Large intestine (tissue), 3 donors: Measurements from ENCODE around the gene NAAA. TPM values are rescaled to one million over a fixed set of nuclear protein-coding genes. Genes with fewer than 3 reads are reported as not detected.
"Not testable (repeated sequence)": the region's sequence is repeated elsewhere in the genome, so short reads cannot be mapped to it uniquely, and the experiment has no call there.

Experiments used
- DNase-seq, 2 donors: peaks; one replicate each; pipeline versions ENCODE4 v3.0.0 to v3.0.0-alpha.2; 2013
- H3K27ac ChIP-seq: one replicate; pipeline ENCODE4 v1.5.1; 2013; ENCODE audit warnings: low read length
- H3K27me3 ChIP-seq: 2 replicates; pipeline ENCODE4 v1.6.1; 2013; ENCODE audit warnings: low read length; ENCODE audit not compliant: control insufficient read depth, insufficient read depth
- H3K36me3 ChIP-seq: 2 replicates; pipeline ENCODE4 v1.6.1; 2013; ENCODE audit warnings: low read length; ENCODE audit not compliant: control insufficient read depth, insufficient read depth
- H3K4me1 ChIP-seq: one replicate; pipeline ENCODE4 v1.6.1; 2013; ENCODE audit warnings: low read length; ENCODE audit not compliant: control insufficient read depth, insufficient read depth
- H3K4me3 ChIP-seq: one replicate; pipeline ENCODE4 v1.5.1; 2013; ENCODE audit warnings: low read length
- H3K9me3 ChIP-seq: one replicate; pipeline ENCODE4 v1.6.1; 2013; ENCODE audit warnings: mild to moderate bottlenecking, low read depth, low read length, moderate library complexity; ENCODE audit not compliant: control insufficient read depth
- WGBS: methylation state at CpG from one replicate; pipeline ENCODE4 v1.1.5; 2013; ENCODE audit warnings: low lambda C conversion rate; ENCODE audit not compliant: insufficient coverage; 5-methylcytosine and 5-hydroxymethylcytosine counted together
- polyA plus RNA-seq: library from polyadenylated mRNA; unstranded; fragments of 120-200 nt; gene quantifications from one replicate; pipeline ENCODE4 v1.2.1, GENCODE V29; 2013

NAAA gene
- polyA plus RNA-seq, 1 donor = 59.7 TPM

DNA sequence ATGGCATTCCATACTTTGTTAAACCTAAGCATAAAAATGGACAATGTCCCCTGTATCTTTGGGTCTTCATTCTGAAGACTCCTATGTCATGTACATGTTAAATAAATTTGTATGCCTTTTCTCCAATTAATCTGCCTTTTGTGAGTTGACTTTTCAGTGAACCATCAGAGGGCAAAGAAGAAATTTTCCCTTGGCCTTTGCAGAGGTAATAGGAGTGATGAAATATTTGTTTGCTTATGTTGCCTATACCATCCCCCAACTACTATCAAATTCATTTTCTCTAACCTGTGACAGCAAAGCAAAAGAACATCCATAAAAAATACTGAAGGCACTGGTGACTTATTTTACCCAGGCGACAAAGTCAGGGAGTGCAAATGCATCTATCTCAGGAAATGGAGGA, 18.2 kb downstream of the NAAA start:
- H3K4me1 ChIP-seq = peaks cover 8% of the 10 kb centered on the region
- H3K36me3 ChIP-seq = peaks cover 35% of the 10 kb centered on the region
- no peak overlapping the region for H3K27ac ChIP-seq
- no peaks in the 10 kb centered on the region for H3K9me3 ChIP-seq
- no peak overlapping the region for H3K4me3 ChIP-seq
- WGBS = no CpG with 5 or more reads among the region's 1 CpG
- DNase-seq = peak in 1 of 2 donors; percentile 11
- no peaks in the 10 kb centered on the region for H3K27me3 ChIP-seq

DNA sequence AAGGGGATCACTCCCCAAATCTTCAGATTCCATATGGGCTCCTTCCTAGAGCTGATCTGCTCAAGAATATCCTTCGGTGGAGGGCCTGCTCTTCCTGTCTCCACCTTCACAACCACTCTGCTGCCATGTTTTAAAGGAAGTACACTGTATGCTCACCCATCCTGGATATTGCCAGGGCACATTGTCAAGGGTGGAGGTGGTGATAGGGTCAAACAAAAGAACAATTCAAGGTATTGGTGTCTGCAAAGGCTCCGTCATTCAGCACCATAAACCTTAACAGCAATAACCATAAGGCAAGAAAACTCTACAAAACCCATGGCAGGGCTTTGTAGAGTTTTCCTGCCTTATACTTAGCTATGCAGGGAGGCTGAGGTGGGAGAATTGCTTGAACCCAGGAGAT, 18.9 kb downstream of the NAAA start:
- DNase-seq = no peak
- Histone ChIP-seq H3K9me3 (no peaks in the 10 kb centered on the region), H3K4me3 (no peak overlapping the region), H3K27me3 (no peaks in the 10 kb centered on the region), H3K27ac (no peak overlapping the region), H3K4me1 (peaks cover 8% of the 10 kb centered on the region), H3K36me3 (peaks cover 38% of the 10 kb centered on the region)
- WGBS = no CpG with 5 or more reads among the region's 2 CpGs

DNA sequence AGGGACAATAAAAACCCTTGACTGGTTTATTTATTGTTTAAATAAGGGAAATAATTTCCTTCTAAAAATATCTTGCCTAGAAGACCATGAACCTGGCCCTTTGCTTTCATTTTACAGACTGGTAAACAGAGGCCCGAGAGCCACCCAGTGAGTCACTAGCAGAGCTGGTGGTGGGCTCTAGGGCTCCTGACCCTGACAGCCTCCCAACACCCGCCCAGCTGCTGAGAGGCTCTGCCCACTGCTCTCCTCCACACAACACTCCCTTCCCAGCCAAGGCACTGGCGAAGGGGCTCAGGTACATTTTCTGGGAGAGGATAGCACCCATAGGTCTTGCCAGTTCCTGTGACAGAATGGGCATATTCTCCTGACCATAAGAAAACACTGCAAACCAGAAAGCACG, 20.5 kb downstream of the NAAA start:
- no CpG with 5 or more reads among the region's 4 CpGs for WGBS
- Histone ChIP-seq H3K4me3 (no peak overlapping the region), H3K4me1 (peaks cover 8% of the 10 kb centered on the region), H3K27ac (peak overlapping the region; percentile 73), H3K27me3 (no peaks in the 10 kb centered on the region), H3K9me3 (no peaks in the 10 kb centered on the region), H3K36me3 (peaks cover 35% of the 10 kb centered on the region)
- DNase-seq = no peak

DNA sequence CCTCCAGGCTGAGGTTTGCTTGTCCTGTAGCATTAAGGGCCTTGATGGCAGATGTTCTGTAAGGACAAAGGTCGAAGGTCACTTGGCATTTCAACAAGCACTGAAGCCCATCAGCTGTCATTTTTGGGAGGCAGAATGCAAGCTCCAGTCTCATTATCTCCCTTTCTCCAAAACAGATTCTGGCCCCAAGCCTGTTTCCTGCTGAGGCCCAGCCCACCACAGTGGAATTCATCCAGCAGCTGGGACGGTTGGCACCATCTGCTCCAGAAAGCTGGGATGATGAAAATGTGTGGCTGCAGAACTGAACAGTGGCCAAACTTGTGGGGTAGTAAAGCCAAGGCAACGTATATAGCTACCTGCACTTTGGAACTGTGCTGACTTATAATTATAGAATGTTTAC, 20.9 kb downstream of the NAAA start:
- H3K9me3 ChIP-seq = no peaks in the 10 kb centered on the region
- peaks cover 8% of the 10 kb centered on the region for H3K4me1 ChIP-seq
- peak; percentile 18 to 54 for DNase-seq
- no peak overlapping the region for H3K4me3 ChIP-seq
- H3K27me3 ChIP-seq = no peaks in the 10 kb centered on the region
- WGBS = no CpG with 5 or more reads among the region's 3 CpGs
- no peak overlapping the region for H3K27ac ChIP-seq
- H3K36me3 ChIP-seq = peaks cover 34% of the 10 kb centered on the region

DNA sequence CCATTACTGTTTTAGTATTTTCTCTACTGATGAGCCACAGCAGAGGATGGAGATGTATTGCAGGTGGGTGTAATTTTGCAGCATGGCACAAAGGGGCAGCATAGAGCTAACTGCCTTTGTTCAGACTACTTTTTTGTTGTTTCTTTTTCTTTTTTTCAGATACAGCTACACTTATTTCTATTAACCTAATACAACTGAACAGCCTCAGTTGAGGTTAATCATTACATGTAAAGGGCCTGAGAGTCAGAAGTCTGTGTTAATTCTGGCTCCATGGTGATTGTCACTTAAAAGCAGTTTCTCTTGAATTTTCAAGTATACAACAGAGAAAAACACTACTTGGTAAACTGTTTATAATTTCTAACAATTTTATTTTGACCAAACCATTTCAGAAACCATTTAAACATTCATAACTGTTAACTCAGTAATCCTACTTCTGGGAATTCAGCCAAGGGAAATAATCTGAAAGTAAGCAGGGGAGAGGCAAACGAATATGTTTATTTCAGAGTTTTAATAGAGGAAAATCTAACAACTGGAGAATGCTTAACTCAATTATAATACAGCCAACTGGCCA, 24.6 kb downstream of the NAAA start:
- WGBS = no CpG with 5 or more reads among the region's 1 CpG
- Histone ChIP-seq H3K4me3 (no peak overlapping the region), H3K27me3 (no peaks in the 10 kb centered on the region), H3K27ac (no peak overlapping the region), H3K36me3 (peaks cover 13% of the 10 kb centered on the region), H3K9me3 (no peaks in the 10 kb centered on the region), H3K4me1 (peaks cover 8% of the 10 kb centered on the region)
- DNase-seq = peak; percentile 36 to 63

DNA sequence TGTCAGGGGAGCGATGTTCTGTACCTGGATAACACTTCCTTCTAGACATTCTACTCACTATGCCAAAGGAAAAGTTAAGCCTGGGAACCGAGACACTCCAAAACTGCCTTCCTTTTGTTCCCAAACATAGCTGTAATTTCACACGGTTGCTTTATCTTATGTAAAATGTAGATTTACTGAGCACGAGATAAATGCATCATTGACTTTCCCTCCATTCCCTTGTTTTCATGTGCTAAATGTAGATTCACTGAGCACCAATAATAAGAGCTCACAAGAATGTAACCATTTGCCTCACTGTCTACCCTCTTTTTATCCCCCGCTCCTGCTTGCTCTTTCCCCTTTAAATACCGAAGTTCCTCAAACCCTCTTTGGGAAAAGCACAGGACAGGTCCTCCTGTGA, 27.8 kb downstream of the NAAA start:
- Histone ChIP-seq H3K9me3 (peaks cover 3% of the 10 kb centered on the region), H3K27me3 (no peaks in the 10 kb centered on the region), H3K27ac (no peak overlapping the region), H3K4me1 (no peaks in the 10 kb centered on the region), H3K36me3 (peaks cover 2% of the 10 kb centered on the region), H3K4me3 (no peak overlapping the region)
- 93% methylated on average over 2 of the region's 6 CpGs for WGBS
- no peak for DNase-seq

DNA sequence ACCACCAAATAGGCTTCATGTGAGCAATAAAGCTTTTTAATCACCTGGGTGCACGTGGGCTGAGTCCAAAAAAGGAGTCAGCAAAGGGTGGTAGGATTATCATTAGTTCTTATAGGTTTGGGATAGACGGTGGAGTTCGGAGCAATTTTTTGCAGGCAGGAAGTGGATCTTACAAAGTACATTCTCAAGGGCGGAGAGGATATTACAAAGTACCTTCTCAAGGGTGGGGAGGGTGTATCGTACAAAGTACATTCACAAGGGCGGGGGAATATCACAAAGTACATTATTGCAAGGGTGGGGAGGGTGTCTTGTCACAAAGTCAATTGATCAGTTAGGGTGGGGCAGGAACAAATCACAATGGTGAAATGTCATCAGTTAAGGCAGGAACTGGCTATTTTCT, 30.0 kb downstream of the NAAA start:
- H3K27me3 ChIP-seq, DNase-seq, H3K4me1 ChIP-seq, H3K9me3 ChIP-seq, H3K27ac ChIP-seq, H3K4me3 ChIP-seq, H3K36me3 ChIP-seq: not testable (repeated sequence)
- WGBS = no CpG with 5 or more reads among the region's 6 CpGs

DNA sequence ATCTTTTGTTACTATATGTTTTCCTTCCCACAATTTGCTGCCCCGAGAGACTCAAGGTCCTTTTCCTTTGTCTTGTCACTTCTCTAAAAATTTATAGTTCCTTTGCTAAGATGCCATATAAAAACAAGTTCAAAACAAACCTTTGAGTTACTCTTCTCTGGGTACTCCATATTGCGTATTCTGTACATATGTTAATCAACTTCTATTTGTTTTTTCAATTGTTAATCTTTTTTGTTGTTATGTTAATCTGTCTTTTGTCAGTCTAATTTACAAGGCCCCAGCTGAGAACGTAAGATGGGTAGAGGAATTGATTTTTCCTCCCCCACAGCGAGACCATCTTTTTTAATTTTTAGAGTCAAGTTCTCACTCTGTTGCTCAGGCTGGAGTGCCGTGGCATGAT, 31.4 kb downstream of the NAAA start:
- no peak overlapping the region for H3K4me3 ChIP-seq
- no peaks in the 10 kb centered on the region for H3K27me3 ChIP-seq
- WGBS = 78% methylated on average over 2 of the region's 5 CpGs

DNA sequence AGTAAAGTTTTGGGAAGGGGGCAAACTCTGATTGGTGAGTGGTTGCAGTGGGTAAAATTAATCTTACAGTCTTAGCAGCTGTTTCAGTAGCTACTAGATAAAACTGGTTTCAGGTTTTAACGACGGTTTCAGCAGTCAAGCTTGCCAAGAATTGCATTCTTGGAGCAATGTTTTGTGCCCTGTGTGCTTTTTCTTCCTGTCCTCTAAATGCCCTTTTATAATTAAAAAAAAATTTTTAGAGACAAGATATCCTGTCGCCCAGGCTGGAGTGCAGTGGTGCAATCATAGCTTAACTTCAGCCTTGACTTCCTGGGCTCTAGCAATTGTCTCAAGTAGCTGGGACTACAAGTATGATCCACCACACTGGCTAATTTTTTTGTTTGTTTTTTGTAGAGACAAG, 32.3 kb downstream of the NAAA start:
- WGBS = no CpG with 5 or more reads among the region's 3 CpGs
- no peak for DNase-seq
- no peak overlapping the region for H3K4me3 ChIP-seq

More for the DNA sequence above, 31.4 kb downstream of the NAAA start:
- DNase-seq = no peak
- Histone ChIP-seq H3K4me1 (peaks cover 1% of the 10 kb centered on the region), H3K36me3 (no peaks in the 10 kb centered on the region), H3K9me3 (peaks cover 3% of the 10 kb centered on the region), H3K27ac (no peak overlapping the region)

DNA sequence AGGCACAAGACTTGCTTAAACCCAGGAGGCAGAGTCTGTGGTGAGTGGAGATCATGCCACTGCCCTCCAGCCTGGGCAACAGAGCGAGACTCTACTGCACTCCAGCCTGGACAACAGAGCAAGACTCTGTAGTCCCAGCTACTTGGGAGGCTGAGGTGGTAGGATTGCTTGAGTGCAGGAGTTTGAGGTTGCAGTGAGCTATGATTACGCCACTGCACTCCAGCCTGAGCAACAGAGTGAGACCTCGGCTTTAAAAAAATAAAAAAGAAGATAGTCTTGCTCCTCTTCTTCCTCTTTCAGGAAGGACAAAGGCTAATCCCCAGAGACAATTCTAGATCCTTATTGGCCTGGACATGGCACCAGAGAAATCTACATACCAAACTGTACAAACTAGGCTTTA, 32.8 kb downstream of the NAAA start:
- Histone ChIP-seq H3K4me3 (no peak overlapping the region), H3K36me3 (no peaks in the 10 kb centered on the region), H3K9me3 (peaks cover 3% of the 10 kb centered on the region), H3K27ac (no peak overlapping the region), H3K27me3 (no peaks in the 10 kb centered on the region), H3K4me1 (peaks cover 7% of the 10 kb centered on the region)
- no CpG with 5 or more reads among the region's 3 CpGs for WGBS
- DNase-seq = no peak

More for the DNA sequence above, 32.3 kb downstream of the NAAA start:
- Histone ChIP-seq H3K27ac (no peak overlapping the region), H3K9me3 (peaks cover 3% of the 10 kb centered on the region), H3K36me3 (no peaks in the 10 kb centered on the region), H3K4me1 (peaks cover 7% of the 10 kb centered on the region), H3K27me3 (no peaks in the 10 kb centered on the region)

DNA sequence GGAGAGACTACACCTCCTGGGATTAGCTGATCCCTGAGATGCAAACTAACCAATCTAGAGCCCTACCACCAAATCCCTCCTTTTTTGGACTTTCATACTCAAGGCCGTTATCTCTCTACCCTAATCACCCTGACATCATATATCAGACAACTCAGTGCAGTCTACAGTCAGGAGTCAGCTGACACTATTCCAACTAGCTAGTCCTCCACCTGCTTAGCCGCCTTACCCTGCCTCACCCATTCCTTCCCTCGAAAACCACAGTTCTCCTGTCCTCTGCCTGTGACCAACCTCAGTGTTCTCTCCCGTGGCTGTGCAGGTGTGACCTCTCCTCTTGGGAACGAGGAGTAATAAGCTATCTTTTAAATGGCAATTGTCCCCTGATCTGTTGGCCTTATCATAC, 36.7 kb downstream of the NAAA start:
- H3K4me1 ChIP-seq = peaks cover 7% of the 10 kb centered on the region
- H3K27me3 ChIP-seq = no peaks in the 10 kb centered on the region
- H3K9me3 ChIP-seq = no peaks in the 10 kb centered on the region
- H3K27ac ChIP-seq = peak overlapping the region; percentile 52
- no peaks in the 10 kb centered on the region for H3K36me3 ChIP-seq
- DNase-seq = peak; percentile 54 to 68
- no peak overlapping the region for H3K4me3 ChIP-seq
- WGBS = 20% methylated on average over 1 of the region's 5 CpGs
